ENCODE data around the gene LRRC8D.

DNA sequence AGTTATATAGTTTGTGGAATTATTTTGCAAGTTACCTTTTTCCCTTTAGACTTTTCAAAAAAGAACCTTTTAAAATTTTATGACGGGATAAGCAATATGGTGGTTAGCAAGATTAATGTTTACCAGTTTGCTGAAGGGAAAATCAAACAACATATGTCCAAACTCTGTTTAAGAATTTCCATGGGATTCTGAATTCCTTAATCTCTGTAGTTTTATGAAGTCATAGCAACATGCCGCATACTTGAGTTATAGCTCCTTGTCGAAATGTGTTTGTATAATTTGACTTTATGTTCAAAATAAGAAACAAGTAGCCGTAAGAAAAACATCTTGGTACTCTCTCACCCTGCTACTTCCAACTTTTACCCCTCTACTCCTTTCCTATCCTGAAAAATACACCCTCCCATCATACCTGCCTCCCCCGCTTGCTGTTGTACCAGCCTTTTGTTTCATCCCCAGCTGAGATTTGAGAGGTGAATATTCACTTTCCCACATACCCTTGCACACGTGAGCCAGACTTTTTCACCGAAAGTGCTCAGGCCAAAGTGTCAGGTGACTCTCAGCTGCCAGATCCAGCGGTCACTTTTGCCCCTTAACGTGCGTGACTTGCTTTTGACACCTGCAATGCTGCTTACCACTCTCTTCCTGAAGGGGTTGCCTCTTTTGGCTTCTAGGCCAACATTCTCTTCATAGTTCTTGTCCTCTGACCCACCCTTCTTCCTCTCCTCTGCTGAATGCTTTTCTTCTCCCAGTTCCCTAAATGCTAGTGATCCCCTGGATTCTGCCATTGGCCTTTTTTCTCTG lies 90.6 kb downstream of the LRRC8D start:
- TF ChIP-seq, protein P1, sequence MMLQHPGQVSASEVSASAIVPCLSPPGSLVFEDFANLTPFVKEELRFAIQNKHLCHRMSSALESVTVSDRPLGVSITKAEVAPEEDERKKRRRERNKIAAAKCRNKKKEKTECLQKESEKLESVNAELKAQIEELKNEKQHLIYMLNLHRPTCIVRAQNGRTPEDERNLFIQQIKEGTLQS (IDR thresholded peaks at IDR 0.05), result no peak
- TF ChIP-seq NR2F2 (IDR thresholded peaks at IDR 0.05) (no peak), SP1 (IDR thresholded peaks at IDR 0.05) (no peak), JUND (IDR thresholded peaks at IDR 0.05) (no peak), FOXA1 (IDR thresholded peaks at IDR 0.05) (no peak), EGR1 (IDR thresholded peaks at IDR 0.05; ENCODE audit: low read depth in 2 of 2) (no peak), TAF1 (conservative IDR thresholded peaks at IDR 0.05) (no peak), RAD21 (IDR thresholded peaks at IDR 0.05) (no peak), GABPA (IDR thresholded peaks at IDR 0.05 in 1 of 2, conservative IDR thresholded peaks at IDR 0.05 in 1 of 2) (no peak), YY1 (IDR thresholded peaks at IDR 0.05) (no peak)
- TF ChIP-seq, protein P2, sequence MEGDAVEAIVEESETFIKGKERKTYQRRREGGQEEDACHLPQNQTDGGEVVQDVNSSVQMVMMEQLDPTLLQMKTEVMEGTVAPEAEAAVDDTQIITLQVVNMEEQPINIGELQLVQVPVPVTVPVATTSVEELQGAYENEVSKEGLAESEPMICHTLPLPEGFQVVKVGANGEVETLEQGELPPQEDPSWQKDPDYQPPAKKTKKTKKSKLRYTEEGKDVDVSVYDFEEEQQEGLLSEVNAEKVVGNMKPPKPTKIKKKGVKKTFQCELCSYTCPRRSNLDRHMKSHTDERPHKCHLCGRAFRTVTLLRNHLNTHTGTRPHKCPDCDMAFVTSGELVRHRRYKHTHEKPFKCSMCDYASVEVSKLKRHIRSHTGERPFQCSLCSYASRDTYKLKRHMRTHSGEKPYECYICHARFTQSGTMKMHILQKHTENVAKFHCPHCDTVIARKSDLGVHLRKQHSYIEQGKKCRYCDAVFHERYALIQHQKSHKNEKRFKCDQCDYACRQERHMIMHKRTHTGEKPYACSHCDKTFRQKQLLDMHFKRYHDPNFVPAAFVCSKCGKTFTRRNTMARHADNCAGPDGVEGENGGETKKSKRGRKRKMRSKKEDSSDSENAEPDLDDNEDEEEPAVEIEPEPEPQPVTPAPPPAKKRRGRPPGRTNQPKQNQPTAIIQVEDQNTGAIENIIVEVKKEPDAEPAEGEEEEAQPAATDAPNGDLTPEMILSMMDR (IDR thresholded peaks at IDR 0.05; ENCODE audit: low read depth, low read length, missing input control), result no peak
- TF ChIP-seq, protein P3, sequence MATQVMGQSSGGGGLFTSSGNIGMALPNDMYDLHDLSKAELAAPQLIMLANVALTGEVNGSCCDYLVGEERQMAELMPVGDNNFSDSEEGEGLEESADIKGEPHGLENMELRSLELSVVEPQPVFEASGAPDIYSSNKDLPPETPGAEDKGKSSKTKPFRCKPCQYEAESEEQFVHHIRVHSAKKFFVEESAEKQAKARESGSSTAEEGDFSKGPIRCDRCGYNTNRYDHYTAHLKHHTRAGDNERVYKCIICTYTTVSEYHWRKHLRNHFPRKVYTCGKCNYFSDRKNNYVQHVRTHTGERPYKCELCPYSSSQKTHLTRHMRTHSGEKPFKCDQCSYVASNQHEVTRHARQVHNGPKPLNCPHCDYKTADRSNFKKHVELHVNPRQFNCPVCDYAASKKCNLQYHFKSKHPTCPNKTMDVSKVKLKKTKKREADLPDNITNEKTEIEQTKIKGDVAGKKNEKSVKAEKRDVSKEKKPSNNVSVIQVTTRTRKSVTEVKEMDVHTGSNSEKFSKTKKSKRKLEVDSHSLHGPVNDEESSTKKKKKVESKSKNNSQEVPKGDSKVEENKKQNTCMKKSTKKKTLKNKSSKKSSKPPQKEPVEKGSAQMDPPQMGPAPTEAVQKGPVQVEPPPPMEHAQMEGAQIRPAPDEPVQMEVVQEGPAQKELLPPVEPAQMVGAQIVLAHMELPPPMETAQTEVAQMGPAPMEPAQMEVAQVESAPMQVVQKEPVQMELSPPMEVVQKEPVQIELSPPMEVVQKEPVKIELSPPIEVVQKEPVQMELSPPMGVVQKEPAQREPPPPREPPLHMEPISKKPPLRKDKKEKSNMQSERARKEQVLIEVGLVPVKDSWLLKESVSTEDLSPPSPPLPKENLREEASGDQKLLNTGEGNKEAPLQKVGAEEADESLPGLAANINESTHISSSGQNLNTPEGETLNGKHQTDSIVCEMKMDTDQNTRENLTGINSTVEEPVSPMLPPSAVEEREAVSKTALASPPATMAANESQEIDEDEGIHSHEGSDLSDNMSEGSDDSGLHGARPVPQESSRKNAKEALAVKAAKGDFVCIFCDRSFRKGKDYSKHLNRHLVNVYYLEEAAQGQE (IDR thresholded peaks at IDR 0.05), result no peak
- TF ChIP-seq, protein P4, sequence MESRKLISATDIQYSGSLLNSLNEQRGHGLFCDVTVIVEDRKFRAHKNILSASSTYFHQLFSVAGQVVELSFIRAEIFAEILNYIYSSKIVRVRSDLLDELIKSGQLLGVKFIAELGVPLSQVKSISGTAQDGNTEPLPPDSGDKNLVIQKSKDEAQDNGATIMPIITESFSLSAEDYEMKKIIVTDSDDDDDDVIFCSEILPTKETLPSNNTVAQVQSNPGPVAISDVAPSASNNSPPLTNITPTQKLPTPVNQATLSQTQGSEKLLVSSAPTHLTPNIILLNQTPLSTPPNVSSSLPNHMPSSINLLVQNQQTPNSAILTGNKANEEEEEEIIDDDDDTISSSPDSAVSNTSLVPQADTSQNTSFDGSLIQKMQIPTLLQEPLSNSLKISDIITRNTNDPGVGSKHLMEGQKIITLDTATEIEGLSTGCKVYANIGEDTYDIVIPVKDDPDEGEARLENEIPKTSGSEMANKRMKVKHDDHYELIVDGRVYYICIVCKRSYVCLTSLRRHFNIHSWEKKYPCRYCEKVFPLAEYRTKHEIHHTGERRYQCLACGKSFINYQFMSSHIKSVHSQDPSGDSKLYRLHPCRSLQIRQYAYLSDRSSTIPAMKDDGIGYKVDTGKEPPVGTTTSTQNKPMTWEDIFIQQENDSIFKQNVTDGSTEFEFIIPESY (IDR thresholded peaks at IDR 0.05), result no peak

Data from liver (tissue), 3 donors.